HG02884 (cell line): ENCODE measurements around the gene MAML3.

Source experiments
- ATAC-seq: cut with Tn5 transposase; IDR thresholded peaks from one replicate; pipeline ENCODE4 v1.9.1; 2021; ENCODE audit warnings: mild to moderate bottlenecking, moderate library complexity; ENCODE audit not compliant: unreplicated experiment

Gene MAML3

GRCh38 chr4:139880841-139881240, 273.1 kb downstream of the MAML3 start:
- ATAC-seq, result no peak

DNA sequence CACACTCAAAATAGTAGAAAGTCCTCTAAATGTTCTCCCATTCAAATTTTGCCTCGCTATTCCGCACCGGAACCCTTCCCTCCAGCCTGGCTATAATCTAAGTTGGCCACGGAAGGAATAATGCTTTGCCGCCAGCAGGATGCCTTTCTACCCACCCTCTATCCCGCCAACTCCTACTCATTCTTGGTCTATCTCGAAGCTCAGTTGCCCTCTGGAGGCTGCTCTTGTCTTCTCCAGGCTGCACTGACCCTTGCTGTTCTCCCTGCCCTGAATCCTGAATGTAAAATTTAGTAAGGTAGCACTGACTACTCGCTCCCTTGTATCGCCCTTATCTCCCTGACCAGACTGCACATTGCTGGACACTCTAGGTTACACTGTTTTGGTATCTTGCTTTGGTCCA, 275.9 kb downstream of the MAML3 start:
- no peak for ATAC-seq

- no peak for ATAC-seq
Observed at GRCh38 chr4:139876337-139876941, 277.5 kb downstream of the MAML3 start.

- ATAC-seq, result no peak
Observed at GRCh38 chr4:139875411-139875825, 278.6 kb downstream of the MAML3 start.

DNA sequence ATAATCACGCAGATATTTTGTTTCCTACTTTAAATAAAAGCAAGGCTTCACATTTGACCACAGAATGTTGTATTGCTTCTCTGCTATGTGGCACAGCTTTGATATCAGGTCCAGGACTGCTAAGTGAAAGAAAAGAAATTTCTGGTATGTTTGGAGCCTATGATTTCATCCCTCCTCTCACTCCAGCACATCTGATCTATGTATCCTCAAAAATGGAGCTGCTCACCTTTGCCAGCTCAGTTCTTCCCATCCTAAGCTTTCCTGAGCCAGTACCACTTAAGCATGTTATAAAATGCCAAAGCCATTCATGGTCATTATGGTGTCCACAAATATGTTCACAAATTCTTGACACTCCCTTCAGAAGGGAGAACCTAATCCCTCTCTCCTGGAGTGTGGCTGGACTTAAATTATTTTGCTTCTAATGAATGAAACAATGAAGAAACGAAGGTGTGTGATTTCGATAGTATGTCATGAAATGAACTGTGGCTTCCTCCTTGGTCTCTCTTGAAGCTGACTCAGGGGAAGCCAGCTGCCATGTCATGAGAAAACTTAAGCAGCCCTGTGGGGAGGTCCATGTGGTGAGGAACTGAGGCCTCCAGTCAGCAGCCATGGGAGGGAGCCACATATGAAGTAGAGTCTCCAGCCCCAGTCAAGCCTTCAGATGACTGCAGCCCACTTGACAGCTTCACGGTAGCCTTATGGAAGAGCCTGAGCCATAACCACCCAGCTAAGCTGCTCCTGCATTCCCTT, 280.7 kb downstream of the MAML3 start:
- ATAC-seq, result no peak

GRCh38 chr4:139872274-139872673, 281.7 kb downstream of the MAML3 start:
- ATAC-seq, result no peak

DNA sequence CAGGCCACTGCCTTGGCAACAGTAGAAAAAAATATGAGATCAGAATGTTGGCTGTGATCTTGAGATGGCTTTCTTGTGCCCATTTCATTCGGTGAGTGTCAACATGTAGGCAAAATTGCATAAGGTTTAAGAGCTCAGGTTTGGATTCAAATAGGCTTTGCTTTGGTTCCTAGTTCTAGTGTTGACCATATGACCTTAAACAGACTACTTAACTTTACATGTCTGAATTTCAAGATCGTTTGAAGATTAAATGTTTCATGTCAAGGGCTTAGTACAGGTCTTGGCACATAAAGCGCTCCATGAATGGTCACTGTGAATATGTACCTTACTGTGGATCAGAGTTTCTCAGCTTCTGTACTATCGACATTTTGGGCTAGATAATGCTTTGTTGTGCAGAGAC, 284.2 kb downstream of the MAML3 start:
- ATAC-seq, result no peak

- ATAC-seq, result no peak
Observed at GRCh38 chr4:139866276-139866962, 287.6 kb downstream of the MAML3 start.

GRCh38 chr4:139865537-139865936, 288.4 kb downstream of the MAML3 start:
- no peak for ATAC-seq

DNA sequence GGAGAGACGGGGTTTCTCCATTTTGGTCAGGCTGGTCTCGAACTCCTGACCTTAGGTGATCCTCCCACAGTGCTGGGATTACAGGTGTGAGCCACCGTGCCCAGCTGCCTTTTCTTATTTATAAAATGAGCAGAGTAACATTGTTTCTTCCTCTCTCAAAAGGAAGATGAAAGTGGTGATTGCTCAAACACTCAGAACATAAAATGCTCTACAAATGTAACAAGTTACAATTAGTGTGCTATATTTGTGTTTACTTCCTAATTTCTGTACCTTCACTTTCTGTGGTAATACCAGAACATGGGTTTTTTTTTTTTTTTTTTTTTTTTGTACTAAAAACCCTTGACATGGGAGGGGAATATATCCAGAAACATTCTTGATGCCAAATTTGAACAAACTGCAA, 290.5 kb downstream of the MAML3 start:
- no peak for ATAC-seq

- ATAC-seq, result no peak
Observed at GRCh38 chr4:139861471-139861870, 292.5 kb downstream of the MAML3 start.

DNA sequence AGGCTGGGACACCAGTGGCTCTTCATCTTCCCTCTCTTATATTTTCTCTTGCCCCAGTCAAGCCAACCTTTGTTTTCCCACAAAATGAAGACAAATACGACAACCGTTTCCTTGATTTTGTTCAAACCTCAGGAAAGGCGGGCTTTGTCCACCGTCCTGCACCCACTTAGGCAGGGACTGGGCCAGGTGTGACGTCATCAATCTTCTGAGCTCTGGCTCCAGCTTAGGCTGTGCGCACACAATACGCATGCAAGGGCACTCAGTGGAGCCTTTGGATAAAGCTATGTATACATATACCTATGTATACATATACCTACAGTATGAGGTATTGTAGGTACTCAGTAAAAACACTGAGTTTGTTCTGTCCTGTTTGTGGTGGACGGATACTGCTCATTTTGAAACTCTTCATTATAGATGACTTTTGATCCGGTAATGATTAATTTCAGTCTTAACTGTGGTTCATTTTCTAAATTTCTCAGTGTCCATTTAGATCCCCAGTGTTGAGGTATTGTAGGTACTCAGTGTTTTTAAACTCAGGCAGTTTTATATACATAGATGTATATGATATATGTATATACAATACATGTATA, 293.5 kb downstream of the MAML3 start:
- ATAC-seq, result no peak

GRCh38 chr4:139859876-139860275, 294.1 kb downstream of the MAML3 start:
- ATAC-seq, result no peak

- peak; percentile 97 for ATAC-seq
Observed at GRCh38 chr4:139858436-139859205, 295.4 kb downstream of the MAML3 start.

DNA sequence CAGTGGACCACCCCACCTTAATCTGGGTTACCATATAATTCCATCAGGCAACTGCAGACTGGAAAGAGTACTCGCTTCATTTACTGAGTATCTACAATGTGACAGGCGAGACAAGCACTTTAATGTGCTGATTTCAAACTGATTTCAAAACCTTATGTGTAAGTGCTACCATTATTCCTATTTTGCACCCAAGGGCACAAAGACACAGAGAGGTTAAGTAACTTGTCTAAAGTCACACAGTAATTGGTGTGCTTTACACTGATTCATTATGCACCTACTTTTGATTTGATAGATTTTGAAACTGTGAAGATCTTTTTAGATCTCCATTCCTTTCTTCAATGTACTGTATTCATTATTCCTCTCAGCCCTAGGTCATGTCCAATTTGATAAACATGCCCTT, 296.0 kb downstream of the MAML3 start:
- no peak for ATAC-seq

DNA sequence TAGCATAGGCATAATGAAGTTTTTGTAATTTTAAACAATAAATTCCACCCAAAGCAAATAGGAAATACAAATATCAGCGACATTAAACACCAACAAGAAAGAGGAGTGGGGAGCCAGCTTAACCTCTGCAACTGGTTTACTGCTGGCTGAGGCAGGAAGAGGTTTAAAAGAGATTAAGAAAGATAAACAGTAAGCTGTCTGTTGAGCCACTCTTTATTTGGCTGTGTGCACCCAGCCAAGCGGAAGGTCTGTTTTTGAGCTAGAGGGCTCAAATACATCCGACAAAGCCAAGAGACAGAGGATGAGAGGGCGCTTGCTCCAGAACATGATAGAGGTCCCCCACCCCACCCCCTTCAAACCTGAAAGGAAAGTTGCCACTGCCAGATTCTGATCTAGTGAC, 297.0 kb downstream of the MAML3 start:
- ATAC-seq, result no peak

DNA sequence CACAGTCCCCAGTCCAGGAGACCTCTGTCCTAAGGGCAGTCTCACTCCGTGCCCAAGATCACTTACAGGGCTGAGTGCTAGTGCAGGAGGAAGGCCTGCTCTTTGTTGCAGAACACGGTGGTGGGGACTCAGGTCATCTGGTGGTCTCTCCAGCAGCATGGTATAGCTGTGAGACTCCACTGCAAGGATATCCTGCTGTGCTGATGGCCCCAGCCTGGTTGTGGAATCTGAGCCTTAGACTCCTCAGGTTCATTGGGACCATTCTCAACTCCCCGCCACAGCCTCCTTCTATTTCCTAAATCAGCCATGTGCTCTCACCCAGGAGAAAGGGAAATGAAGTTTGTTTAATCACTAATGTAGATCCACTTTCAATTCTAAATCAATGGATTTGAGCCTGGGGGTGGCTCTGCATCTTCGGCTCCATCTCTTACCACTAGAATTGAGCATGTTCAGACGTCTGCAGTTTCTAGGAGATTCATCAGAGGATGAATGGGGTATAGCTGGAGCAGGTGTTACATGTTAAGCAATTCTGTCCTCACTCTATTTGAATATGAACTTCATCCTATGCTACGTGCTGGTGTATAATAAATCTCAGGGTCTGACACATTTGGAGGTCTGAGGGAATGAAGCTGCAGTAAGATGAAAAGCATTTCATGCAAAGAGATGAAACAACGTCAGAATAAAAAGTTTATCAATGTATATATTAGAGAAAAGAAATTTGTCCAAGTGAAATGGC, 299.1 kb downstream of the MAML3 start:
- no peak for ATAC-seq

- no peak for ATAC-seq
Observed at GRCh38 chr4:139853309-139853708, 300.7 kb downstream of the MAML3 start.

DNA sequence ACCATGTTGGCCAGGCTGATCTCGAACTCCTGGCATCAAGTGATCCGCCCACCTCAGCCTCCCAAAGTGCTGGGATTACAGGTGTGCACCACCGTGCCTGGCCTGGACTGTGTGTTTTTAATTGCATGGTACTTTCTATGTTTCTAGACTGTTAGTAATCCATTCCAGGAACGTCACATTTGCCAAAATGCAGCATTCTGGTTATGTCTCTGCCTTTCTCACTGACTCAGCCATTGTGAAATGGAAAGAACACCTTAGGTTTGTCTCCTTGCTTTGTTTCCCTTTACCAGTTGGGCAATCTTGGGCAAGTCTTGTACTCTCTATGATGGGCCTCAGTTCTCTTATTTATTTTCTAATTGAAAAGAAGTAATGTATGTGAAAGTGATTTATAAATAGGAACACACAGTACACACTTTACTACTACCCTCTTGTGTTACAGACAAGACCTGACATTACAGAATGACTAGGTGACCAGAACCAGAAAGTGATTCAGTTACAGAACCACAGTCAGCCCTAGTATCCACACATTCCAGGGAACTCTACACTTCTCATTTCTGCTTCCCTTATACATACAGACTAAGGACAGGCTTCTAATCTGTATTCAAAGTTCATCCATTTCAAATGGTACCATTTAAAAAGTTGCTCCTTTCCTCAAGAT, 301.2 kb downstream of the MAML3 start:
- ATAC-seq, result no peak

GRCh38 chr4:139851639-139852038, 302.3 kb downstream of the MAML3 start:
- ATAC-seq, result no peak
